Activated T-cell treated with anti-CD3 and anti-CD28 coated beads for 24 hours (primary cell): Measurements from ENCODE around the gene MOGAT3.

Source experiments
- DNase-seq: peaks from one replicate; pipeline ENCODE4 v3.0.0-alpha.2; 2020; ENCODE audit warnings: low read depth

Gene MOGAT3

DNA sequence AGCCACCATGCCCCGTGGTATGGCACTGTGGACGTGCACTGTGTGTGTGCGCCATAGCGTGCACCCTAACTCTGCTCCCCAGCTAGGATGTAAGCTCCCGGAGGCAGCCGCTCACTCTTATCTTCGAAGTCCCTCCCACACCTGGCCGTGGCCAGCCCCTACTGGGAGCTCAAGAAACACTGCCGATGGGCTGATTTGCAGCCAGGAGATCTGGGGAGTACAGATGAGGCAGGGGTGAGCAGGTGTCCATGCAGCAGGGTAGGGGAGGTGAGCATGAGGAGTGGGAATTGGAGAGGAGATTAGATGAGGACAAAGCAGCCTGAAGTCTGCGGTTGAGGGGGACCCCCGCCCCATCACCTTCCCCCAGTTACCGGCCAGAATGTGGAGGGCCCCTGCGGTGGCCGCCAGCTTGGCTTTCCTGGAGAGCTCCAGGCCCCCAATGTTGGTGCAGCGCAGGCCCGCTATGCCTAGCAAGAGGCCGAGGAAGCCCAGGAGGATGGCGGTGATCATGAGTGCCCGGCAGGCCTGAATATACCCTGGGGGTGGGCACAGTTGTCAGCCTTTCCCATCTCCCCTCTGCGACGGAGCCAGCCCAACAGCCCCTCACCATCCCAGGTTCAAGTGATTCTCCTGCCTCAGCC, 33.2 kb upstream of the MOGAT3 start:
- DNase-seq: no peak

GRCh38 chr7:101232141-101232850, 31.5 kb upstream of the MOGAT3 start:
- no peak for DNase-seq

DNA sequence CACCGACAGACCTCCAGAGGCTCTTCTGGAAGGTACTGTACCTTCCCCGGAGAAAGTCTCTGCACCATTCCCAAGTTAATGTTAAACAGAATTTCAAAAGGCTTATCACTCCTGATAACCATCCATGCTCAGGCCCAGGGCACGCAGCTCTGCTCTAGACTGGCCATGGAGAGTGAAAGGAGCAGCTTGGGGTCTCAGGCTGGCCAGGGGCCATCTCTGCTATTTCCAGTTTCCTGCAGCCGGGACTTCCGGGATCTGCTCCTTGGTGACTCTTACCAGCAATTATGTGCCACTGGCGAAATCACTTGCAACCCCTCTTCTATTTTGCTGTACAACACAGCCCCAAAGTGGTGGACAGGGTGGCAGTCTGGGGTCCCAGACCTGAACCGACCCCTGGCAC, 30.8 kb upstream of the MOGAT3 start:
- no peak for DNase-seq

DNA sequence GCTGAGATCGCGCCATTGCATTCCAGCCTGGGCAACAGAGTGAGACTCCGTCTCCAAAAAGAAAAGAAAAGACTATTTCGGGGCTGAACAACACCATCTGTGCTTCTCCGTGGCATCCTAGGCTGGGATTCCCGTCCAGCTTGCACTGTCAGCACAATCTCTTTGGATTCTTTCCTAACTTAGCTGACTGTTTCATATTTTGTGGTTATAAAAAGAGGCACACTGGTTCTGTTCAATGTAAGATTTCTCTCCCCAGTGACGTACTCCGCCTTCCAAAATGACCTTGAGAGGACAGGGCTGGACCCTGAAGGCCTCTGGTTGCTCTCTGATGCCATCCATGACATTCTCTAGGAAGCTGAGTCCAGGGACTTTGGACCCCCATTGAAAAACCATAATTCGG, 25.9 kb upstream of the MOGAT3 start:
- DNase-seq: no peak

DNA sequence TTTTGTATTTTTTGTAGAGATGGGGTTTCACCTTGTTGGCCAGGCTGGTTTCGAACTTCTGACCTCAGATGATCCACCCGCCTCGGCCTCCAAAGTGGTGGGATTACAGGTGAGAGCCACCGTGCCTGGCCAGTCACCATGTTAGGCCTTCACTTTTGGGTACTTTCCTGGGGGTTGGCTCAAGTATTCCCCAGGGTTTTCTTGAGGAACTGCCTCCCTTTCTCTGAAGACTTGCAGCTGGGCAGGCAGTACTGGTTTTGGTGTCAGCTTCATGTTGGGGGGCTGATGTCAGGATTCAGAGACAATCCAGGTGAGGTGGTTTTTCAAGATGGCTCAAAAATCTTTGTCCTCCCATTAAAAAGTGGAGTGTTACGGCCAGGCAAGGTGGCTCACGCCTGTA, 24.8 kb upstream of the MOGAT3 start:
- DNase-seq: no peak

GRCh38 chr7:101223528-101223927, 22.7 kb upstream of the MOGAT3 start:
- no peak for DNase-seq

DNA sequence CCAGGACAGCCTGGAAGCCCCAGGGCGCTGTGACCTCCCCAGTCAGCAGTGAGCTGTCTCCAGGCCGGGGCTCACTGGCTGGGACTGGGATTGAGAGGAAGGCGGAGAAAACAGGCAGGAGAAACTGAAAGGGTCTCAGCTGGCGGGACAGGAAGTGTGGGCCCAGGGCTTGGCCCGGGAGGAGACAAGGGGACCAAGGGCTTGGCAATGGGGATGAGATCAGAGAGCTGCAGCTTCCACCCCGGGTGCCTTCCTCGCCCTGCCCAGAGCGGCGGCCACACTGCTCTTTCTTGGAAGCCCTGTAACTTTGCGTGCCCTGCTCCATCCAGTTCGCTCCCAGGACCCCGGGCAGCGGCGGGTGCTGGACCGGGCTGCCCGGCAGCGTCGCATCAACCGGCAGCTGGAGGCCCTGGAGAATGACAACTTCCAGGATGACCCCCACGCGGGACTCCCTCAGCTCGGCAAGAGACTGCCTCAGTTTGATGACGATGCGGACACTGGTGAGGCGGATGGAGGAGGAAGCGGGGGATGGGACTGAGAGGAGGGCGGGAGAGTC, 21.5 kb upstream of the MOGAT3 start:
- DNase-seq: no peak

GRCh38 chr7:101220295-101220694, 19.5 kb upstream of the MOGAT3 start:
- DNase-seq: no peak

GRCh38 chr7:101218236-101219125, 17.6 kb upstream of the MOGAT3 start:
- no peak for DNase-seq

DNA sequence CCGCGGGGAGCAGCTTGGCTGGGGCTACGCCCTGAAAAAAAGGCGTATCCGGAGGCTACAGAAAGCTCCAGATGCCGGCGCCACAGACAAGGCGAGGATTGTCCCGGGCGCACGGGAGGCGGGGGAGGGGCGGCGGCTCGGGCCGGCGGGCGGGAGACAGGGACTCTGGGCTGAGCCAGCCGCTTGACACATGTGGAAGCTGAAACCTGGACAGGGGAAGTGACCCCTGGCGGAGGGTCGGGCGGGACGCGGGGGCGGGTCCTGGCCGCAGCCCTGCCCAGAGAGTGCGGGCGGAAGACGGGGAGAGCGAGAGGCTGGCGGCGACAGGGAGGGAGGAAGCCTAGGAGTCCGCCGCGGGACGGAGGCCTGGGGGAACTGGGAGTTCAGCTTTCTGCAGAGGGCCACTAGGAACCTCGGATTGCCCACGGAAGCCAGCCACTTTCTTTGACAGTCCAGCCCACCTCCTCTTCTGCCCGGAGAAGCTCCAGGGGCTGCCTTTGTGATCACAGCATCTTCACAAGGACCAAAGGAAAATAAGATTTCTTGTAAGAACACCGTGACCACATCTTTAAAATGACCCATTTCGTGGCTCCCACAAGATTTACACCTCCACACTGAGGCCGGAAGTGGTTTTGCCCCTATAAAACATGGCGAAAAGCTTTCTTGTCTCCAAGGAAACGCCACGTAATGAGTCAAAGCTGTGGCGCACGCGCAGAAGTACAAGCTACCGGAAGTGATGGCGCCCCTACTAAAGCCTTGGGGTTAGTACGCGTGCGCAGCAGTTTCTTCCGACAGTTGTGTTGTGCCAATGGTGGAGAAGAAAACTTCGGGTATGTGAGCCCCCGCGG, 16.8 kb upstream of the MOGAT3 start, which contains the start of the genes PLOD3 and ZNHIT1:
Gene PLOD3 (minus strand): TSS at position 194 of the 848 bp plus-strand sequence. CDS start 307 bp downstream, outside the sequence.
Gene ZNHIT1 (plus strand): TSS at position 778 of the 848 bp plus-strand sequence. CDS start 31 bp downstream, at position 809.
- peak; percentile 93 for DNase-seq

GRCh38 chr7:101216860-101217387, 16.1 kb upstream of the MOGAT3 start:
- no peak for DNase-seq

GRCh38 chr7:101216001-101216859, 15.4 kb upstream of the MOGAT3 start:
- DNase-seq: no peak

DNA sequence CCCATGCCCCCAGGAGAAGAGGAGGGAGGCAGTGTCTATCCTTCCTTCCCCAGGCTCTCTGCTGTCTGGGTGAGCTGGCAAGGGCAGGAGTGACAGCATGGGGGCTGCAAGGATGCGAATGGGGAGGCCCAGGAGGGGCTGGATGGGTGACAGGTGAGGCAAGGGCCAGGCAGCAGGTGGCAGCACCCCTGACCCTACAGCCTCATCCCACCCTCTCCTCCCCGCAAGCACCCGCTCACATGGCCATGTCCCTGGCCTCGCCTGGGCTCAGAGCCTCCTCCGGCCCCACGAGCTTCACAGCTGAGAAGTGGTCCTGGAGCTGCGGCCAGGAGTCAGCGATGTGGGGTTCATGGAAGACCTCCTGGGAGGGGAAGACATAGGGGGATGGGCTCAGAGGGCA, 11.2 kb upstream of the MOGAT3 start:
- no peak for DNase-seq

DNA sequence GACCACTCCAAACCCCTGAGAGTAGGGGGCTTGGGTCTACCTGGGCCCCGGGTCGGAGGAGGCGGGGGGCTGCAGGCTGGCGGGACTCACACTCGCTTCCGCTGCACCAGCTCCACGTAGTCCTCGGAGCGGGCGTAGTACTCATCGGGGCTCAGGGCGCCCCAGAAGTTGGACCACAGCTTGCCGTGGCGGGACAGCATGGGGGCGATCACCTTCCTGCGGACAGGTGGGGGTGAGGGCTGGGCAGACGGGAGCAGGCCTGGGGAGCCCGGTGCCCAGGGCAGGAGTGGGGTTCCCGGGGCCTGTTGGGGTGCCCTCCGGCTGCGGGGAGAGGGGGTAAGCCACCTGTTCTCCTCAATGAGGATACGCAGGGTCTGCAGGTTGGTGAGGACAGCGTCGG, 10.7 kb upstream of the MOGAT3 start:
- no peak for DNase-seq

DNA sequence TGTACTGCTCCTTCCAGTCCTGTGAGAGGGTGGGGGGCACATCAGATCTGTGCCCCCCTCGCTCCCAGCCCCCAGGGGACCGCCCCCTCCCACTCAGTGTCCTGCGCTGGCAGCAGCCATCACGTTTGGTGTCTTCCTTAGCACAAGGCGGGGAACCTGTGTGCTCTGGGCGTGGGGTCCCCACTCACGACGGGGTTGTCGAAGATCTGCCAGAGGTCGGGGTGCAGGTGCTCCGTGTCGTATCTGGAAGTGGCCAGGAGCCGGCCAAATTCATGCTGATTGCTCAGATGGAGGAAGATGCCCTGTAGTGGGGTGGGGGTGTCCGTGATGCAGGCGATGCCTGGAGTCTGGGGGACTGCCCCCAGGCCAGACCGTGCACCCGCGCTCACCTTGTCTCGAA, 9.3 kb upstream of the MOGAT3 start:
- DNase-seq: no peak

DNA sequence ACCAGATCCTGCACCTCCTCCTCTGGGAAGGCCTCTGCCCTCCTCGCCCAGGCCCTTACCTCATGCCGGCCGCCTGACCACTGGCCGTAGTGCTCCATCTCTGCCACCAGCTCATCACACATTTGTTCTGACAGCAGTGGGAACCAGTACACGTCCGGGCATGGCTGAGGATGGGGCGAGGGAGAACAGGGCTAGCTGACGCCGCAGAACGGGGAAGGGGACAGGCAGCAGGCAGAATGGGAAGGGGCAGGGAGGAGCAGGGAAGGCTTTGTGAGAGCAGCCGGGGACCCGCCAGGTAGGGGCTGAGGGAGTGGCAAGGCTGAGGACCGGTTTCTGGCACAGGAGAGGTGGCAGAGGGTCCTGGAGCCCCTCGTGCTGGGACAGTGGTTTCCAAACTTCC, 8.0 kb upstream of the MOGAT3 start:
- DNase-seq: no peak

- DNase-seq: no peak
These were observed 6.6 kb upstream of the MOGAT3 start for GRCh38 chr7:101207459-101207858.

DNA sequence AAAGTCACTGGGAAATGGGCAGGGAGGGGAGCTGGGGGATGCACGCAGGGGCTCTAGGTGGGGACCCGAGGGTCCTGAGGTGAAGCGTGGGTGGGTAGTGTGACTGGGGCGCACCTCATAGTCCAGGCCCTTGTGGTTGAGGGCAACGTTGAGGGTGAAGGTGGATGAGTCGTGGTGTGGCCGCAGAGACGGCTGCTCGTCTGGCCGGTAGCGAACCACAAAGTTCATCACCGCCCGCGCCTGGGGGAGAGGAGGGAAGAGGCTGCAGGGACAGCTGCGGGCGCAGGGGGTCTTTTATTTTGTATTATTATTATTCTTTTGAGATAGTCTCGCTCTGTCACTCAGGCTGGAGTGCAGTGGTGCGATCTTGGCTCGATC, 5.8 kb upstream of the MOGAT3 start:
- DNase-seq: no peak

DNA sequence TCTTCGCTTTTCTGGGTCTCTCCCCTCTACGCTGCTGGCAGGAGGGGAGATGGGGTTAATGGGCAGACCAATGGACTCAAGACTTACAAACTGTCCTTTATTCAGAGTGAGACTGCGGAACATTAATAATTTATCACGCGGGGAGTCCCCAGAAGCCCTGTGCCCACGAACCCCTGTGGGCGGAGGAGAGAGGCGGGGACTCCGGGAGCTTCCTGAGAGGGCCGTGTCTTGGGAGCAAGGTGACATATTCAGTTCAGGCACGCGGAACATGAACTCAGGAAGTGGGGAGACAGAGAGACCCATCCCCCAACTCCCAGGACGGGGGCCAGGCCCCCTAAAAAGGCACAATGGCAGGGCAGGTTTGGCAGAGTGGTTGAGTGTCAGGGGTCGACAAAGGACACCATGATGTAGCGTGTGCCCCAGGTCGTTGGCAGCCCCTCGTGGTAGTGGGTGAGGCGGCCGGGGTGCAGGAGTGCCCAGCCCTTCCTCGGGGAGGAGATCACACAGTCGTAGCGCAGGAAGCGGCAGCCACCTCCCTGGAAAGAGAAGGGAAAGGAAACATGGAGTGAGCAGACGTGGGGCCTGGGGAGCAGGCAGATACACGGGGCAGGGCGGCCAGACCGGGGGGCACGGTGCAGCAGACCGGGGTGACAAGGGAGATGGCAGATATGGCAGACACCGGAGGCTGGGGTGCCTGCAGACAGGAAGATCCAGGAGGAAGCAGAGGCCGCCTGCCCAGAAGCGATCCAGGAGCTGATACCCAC, 5.2 kb upstream of the MOGAT3 start:
- no peak for DNase-seq
